ENCODE data around the gene TEX55.
A peak's percentile ranks its signal among the peaks of the same experiment; 100 is the strongest.
"Not testable (repeated sequence)": the region's sequence is repeated elsewhere in the genome, so short reads cannot be mapped to it uniquely, and the experiment has no call there.

The TEX55 gene

DNA sequence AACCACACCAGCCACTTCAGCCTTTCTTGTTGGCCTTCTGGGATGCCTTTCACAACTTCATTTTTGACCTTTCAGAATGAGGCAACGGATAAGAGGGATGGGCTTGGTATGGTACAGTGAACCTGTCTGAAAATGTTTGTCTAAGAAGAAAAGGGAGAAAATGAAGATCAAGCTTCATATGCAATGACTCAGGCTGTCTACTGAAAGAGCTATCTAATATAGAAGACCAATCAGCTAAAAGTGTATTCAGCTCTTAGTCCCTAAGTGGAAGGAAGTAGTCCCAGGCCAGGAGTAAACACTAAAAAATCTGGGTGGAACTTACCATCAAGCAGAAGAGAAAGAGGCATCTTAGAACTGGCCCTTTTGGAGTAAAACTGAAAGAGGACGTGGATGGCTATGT, 15.3 kb downstream of the TEX55 start:
- no peak for DNase-seq

DNA sequence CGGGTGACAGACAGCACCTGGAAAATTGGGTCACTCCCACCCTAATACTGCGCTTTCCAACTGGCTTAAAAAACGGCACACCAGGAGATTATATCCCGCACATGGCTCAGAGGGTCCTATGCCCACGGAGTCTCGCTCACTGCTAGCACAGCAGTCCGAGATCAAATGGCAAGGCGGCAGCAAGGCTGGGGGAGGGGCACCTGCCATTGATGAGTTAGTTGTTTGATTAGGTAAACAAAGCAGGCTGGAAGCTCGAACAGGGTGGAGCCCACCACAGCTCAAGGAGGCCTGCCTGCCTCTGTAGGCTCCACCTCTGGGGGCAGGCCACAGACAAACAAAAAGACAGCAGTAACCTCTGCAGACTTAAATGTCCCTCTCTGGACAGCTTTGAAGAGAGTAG, 18.8 kb downstream of the TEX55 start:
- DNase-seq = not testable (repeated sequence)

DNA sequence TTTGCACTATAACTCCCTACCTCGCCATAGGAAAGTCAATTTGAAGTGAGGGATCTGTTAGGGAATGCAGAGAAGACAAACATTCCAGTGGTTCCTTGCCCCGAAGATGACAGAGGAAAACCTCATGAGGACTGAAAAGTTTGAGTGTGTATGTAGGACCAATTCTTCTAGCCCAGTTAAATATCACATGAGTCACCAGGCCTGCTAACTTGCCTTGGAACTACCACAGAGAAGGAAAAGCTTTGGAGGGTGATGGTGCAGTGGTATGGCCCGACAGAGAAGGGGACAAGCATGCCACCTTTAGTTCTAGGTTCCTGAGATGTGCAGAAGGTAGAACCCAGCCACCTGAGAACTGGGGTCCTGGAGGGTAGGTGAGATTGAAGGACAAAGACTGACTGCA, 24.9 kb downstream of the TEX55 start:
- DNase-seq = no peak

DNA sequence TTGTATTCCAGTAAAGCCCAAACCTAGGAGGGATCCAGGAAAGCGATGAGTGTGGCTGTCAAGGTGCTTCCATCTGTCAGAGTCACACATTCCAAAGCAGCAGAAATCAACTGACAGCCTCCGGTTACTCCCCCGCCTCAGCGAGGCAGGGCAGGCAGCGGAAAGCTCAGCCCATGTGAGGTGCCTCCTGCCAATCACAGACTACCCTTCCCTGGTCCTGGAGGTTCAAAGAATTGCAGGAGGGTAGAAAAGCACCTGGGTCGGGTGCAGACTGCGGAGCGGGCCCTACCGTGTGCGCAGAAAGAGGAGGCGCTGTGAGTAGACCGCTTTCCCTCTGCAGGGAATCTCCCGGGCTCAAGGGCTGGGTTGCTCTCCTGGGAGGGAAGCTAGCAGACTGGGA, 27.4 kb downstream of the TEX55 start, which contains the start of gene UPK1B:
TSS of gene UPK1B (plus strand) at position 274 of the 400 bp plus-strand sequence. CDS start 13,144 bp downstream, outside the sequence.
- DNase-seq = no peak

DNA sequence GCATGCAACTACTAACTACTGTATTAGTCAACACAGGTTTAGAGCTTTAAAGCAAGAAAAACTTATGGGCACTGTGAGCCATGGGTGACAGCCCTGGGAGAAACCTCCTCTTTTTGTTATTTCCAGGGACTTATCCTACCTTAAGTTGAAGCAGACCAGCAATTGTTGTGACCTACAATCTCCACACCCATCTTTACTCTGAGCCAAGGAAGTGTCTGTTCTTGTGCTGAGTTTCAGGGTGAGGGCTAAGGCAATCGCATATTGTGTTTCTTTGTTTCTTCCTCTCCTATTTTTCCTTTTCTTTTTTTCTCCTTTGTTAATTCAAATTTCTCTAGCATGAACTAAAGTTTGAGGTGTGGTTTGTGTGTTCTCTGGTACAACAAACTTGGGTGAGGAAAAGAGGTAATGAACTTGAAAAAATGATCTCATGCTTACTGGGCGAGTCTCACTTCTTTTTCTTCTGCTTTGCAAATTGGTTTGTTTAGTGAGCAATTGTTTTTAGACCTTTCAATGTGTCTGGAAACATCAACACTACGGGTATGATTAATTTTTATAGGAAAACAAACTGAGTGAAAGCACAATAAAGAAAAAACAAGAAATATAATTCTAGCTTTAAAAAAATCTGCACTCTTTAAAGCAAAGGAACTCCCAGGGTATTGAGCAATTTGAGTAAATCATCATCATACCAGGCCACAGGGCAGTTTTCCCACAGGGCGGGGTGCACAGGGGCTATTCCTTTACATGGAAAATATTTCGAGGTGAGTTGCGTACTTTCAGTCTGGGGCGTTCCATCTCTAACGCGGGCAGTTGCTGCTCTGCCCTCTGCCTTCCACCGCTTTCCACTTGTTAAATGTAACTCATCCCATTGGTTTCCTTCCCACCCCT, 30.1 kb downstream of the TEX55 start:
- DNase-seq = no peak

DNA sequence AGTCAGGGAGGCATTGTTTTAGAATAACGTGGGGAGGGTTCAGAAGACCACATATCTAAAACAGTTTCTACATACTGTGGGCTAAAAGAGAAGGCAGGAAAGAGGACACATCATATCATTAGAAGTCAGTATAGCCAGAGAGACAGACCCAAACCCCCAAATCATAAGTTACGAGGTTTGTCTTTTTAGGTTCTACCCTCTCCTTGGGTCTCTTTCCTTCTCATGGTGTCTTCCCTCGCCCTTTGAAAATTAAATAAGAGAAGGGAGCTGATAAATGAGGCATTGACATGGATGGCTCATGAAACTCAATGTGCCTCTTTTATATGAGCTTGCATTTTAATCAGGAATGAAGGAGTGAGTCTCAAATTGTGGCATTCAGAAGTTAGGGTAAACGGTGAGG, 30.8 kb downstream of the TEX55 start:
- no peak for DNase-seq

DNA sequence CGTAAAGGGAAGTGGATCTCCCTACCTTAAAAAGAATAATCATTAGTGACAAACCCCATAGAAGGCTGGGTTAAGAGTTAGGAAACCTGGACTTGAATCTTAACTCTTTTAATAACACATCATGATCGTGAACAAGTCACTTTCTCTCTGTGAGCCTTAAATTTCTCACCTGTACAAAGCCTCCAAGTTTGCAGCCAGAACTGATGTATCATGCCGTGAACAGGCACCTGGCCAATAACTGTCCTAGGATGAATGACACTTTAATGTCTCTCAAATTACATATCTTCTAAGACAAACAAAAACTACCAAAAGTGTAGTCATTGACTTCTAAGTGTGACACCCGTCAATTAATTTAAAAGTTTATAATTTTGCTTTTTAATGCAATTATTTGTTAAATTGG, 31.4 kb downstream of the TEX55 start:
- no peak for DNase-seq

DNA sequence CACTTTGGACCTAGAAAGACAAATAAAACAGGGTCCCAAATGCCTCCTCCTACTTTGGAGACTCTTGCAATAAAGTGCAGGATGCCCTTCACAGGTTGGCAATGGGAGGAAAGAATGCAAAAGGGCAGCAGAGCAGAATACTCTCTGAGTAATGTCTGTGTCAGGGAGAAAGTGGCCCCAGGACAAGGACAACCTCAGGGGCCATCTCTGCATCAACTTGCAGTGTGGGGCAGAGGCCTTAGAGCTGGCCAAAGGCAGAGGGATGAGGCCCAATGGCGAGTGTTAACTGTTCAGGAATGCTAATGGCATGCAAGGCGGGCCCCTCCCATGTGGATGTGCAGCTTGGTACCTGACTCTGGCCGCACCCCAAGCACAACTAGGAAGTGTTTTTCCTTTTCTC, 35.8 kb downstream of the TEX55 start:
- DNase-seq = no peak

DNA sequence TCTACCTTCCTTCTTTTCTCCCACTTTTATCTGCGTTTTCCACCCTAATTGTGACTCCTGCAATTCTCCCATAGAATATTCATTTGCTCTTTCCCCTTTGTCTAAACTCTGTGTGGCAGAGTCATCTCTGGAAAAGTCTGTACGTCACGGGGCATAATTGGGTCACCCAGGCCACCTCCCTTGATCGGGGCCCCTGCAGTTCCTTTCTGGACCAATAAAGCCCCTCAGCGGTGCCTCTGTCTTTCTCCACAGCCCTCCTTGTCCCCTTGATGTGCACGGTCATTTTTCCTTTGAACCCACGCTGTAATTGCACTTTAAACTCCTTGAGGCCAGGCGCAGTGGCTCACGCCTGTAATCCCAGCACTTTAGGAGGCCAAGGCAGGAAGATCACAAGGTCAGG, 38.1 kb downstream of the TEX55 start:
- DNase-seq = no peak

DNA sequence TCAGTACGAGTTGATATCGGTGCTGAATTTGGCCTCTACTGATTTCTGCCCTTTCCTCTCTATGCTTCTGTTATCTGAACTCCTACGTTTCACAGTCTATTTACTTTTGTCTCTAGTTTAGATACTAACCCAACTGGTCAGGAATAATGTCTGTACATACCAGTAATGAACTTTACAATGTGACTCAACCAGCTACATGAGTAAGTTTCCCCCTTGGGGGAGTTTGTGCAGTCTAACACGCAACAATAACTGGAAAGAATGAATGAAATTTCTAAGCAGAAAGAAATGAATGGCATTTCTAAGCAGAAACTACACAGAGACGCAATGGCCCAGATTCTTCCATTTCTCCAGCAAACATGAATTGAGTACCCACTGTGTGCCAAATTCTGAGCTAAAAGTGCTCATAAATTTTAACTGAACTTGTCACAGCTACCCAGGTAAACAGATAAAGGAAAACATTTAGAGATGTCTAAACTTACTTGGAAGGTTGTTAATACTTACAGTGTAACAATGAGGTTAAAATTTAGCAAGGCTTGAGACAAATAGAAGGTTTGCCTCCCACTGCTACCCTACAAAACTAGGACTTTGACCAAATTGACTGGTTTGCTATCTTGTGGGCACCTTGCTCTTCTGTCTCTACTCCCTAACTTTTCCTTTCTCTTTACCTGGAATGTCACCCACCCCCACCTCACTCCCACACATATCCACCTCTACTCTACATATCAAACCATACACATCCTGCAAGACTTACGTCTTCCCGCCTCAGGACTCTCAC, 39.0 kb downstream of the TEX55 start:
- peak; percentile 8 for DNase-seq

DNA sequence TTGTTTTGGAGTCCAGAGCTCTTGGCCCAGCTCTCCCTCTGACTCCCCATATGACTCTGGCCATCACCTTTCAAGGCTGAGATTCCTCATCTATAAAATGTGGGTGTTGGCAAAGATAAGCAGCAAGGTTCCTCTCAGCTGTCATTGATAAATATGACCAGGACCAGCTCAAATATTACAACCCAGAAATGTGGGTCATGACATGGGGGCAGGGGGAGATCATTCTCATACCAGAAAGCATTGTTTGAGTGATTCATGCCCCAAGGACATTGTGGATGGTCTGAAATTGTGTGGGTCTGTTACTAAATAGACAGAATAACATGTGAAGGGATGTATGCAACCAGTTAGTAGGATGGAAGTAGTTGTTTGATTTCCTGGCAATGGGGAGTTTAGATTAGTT, 41.3 kb downstream of the TEX55 start:
- no peak for DNase-seq

DNA sequence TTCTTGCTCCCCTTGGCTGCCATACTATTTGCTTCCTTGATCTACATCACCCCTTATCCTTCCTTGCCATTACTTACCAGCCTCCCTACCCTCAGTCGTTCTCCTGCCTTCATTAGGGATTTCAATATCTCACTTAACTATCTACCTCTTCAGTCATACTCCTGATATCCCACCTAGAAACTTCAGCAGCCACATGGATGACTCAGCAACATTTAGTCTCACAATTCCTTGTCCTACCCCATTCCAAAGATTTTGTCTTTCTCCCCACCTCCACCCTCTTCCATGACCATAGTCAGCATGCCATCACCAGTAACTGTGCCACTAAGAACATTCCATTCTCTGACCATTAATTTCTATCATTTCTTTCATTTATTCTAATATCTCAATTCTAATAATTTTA, 45.8 kb downstream of the TEX55 start:
- DNase-seq = no peak

DNA sequence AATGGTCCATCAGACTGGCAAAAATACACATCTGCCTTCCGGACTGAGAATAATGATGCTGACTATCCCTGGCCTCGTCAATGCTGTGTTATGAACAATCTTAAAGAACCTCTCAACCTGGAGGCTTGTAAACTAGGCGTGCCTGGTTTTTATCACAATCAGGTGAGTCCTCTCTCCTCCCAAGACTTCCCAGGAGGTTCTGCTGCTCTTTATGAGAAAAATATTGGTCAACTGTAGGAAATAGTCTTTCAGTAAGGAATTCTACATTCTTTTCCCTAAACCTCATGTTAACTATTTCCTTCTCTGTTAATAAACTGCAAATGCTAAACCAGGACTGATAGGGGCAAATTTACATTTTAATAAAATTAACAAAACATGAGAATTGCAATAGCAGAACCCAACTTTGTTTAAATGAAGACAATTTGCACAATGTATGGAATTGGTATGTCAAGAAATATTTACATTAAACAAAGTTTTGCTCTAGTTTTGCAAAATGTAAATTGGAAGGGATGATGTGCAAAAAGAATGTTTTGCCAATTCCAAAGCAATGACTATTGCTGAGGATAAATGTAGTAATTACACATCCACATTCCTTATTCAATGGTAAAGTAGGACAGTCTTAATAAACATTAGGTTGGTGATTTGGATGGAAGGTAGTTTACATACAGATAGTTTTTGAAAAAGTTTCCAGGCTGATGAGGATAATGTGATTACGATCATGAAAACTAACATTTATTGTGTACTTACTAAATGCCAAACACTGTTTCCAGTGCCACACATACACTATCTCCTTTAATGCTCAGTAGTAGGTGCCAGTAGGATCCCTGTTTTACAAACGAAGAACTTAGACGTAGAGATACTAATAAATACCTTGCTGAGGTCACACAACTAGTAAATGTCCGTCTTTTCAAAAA, 48.5 kb downstream of the TEX55 start:
- no peak for DNase-seq

DNA sequence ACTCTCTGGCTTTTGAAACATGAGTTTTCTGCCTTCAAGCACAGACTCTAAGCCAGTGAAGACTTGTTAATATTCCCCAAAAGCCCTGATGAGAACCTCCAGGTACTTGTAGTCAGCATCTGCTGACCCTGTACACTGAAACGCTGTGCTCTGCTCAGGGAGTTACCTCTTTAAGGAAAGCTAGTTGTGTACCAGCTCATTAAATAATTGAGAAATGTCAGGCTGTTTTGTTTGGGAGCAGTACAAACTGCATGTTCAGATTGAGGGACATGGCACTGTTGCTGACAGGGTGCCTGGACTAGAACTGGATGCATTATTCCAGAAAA, 49.1 kb downstream of the TEX55 start:
- DNase-seq = no peak

DNA sequence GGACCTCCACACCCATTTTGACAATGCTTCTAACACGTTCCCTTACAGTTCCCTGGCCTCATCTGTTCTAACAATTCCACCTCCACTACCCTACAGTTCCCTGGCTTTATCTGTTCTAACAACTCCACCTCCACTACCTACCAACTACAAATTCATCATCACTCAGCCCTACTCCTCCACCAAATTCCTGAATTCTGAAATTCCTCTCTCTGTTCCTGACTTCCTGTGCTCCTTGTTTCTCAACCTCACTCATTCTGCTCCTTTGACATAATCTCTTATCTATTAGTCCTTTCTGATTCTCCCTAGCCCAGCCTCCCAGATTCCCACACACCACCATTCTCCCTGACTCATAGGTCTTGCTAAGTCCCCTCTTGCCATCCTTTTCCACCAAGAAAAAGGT, 49.9 kb downstream of the TEX55 start:
- DNase-seq = no peak

All from activated CD4-positive, alpha-beta T cell treated with anti-CD3 and anti-CD28 coated beads, Interleukin-2, amount 50 U/mL, for 16 hours (primary cell).